ENCODE measurements around the gene PCYT2. TPM values are rescaled to one million over a fixed set of nuclear protein-coding genes. Genes with fewer than 3 reads are reported as not detected.

PCYT2 gene
- total and polyA plus RNA-seq, 9 of the 15 experiments (the other 6 are each of a cell fraction or from before 2014, with no cell fraction given): 0.92 to 134 (median 82.5) TPM

DNA sequence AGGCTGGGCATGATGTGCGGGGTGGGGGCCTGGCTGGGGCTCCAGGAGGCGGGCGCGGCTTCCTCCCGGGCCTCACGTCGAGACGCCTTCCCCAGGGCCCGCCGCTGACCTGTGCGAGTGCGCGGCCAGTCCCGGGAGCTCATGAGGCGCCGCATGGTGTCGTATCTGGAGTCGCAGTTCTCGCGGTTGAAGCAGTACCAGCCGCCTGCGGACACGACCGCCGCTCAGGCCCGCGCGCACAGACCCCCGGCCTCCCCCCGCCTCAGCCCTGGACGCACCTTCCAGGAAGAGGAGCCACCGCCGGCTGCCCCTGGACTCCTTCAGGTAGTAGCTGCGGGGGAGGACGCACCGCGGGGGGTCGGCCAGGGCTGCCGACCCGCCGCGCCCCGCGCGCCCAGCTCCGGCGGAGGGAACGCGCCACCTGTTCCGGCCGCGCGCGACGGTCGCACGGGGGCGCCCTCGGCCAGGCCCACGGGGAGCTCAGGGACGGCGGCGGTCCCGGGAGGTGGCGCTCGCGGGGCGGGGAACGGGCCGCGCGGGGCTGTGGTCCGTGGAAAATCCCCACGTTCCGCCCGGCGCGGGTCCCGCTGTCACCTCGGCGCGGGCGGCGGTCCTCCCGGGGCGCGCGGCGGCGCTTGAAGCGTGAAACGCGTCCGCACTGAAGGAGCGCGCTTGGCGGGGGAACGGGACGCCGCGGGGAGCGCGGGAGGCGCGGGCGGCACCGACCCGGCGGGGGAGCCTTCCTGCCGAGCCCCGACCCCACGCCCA is 48.3 kb upstream of the PCYT2 start (continued):
- TF ChIP-seq ZNF197 (CRISPR knock-in tag; IDR thresholded peaks at IDR 0.05; ENCODE audit: low read depth) (0 out of 2 replicates have a peak, but pooled peaks have one; percentile 30), ZNF263 (CRISPR knock-in tag; IDR thresholded peaks at IDR 0.05; ENCODE audit: borderline replicate concordance) (0 out of 2 replicates have a peak, but pooled peaks have one; percentile 16), HNRNPL (IDR thresholded peaks at IDR 0.05; ENCODE audit: low read depth, low read length) (no peak), BRD4 (IDR thresholded peaks at IDR 0.05) (no peak), ZC3H4 (CRISPR knock-in tag; IDR thresholded peaks at IDR 0.05; ENCODE audit: borderline replicate concordance) (no peak), SETDB1 (IDR thresholded peaks at IDR 0.05; ENCODE audit: low read length) (no peak), ZNF830 (CRISPR knock-in tag; IDR thresholded peaks at IDR 0.05) (no peak), NR2F6 (CRISPR knock-in tag; IDR thresholded peaks at IDR 0.05) (no peak), BACH1 (tag; IDR thresholded peaks at IDR 0.05) (no peak), ZBTB7A (IDR thresholded peaks at IDR 0.05; ENCODE audit: borderline replicate concordance, control insufficient read depth, low read depth, low read length) (peak; percentile 93)
- TF ChIP-seq, protein P1, sequence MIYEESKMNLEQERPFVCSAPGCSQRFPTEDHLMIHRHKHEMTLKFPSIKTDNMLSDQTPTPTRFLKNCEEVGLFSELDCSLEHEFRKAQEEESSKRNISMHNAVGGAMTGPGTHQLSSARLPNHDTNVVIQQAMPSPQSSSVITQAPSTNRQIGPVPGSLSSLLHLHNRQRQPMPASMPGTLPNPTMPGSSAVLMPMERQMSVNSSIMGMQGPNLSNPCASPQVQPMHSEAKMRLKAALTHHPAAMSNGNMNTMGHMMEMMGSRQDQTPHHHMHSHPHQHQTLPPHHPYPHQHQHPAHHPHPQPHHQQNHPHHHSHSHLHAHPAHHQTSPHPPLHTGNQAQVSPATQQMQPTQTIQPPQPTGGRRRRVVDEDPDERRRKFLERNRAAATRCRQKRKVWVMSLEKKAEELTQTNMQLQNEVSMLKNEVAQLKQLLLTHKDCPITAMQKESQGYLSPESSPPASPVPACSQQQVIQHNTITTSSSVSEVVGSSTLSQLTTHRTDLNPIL (CRISPR knock-in tag; IDR thresholded peaks at IDR 0.05): no peak
- TF ChIP-seq, protein P2, sequence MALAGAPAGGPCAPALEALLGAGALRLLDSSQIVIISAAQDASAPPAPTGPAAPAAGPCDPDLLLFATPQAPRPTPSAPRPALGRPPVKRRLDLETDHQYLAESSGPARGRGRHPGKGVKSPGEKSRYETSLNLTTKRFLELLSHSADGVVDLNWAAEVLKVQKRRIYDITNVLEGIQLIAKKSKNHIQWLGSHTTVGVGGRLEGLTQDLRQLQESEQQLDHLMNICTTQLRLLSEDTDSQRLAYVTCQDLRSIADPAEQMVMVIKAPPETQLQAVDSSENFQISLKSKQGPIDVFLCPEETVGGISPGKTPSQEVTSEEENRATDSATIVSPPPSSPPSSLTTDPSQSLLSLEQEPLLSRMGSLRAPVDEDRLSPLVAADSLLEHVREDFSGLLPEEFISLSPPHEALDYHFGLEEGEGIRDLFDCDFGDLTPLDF (CRISPR knock-in tag; IDR thresholded peaks at IDR 0.05): no peak
- TF ChIP-seq, protein P3, sequence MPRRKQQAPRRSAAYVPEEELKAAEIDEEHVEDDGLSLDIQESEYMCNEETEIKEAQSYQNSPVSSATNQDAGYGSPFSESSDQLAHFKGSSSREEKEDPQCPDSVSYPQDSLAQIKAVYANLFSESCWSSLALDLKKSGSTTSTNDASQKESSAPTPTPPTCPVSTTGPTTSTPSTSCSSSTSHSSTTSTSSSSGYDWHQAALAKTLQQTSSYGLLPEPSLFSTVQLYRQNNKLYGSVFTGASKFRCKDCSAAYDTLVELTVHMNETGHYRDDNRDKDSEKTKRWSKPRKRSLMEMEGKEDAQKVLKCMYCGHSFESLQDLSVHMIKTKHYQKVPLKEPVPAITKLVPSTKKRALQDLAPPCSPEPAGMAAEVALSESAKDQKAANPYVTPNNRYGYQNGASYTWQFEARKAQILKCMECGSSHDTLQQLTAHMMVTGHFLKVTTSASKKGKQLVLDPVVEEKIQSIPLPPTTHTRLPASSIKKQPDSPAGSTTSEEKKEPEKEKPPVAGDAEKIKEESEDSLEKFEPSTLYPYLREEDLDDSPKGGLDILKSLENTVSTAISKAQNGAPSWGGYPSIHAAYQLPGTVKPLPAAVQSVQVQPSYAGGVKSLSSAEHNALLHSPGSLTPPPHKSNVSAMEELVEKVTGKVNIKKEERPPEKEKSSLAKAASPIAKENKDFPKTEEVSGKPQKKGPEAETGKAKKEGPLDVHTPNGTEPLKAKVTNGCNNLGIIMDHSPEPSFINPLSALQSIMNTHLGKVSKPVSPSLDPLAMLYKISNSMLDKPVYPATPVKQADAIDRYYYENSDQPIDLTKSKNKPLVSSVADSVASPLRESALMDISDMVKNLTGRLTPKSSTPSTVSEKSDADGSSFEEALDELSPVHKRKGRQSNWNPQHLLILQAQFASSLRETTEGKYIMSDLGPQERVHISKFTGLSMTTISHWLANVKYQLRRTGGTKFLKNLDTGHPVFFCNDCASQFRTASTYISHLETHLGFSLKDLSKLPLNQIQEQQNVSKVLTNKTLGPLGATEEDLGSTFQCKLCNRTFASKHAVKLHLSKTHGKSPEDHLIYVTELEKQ (CRISPR knock-in tag; IDR thresholded peaks at IDR 0.05): no peak
